ENCODE measurements around the gene ERICH6B.

GRCh38 chr13:45518525-45519245, 96.9 kb downstream of the ERICH6B start:
- TF ChIP-seq ZNF565 (CRISPR knock-in tag; conservative IDR thresholded peaks at IDR 0.05; ENCODE audit: low read depth), result no peak
- TF ChIP-seq CSDC2 (CRISPR knock-in tag; IDR thresholded peaks at IDR 0.05), result no peak
- TF ChIP-seq SNAI2 (CRISPR knock-in tag; IDR thresholded peaks at IDR 0.05), result no peak
- no peak for TF ChIP-seq ZNF8 (CRISPR knock-in tag; IDR thresholded peaks at IDR 0.05)
- TF ChIP-seq ISL1 (CRISPR knock-in tag; IDR thresholded peaks at IDR 0.05), result no peak
- TF ChIP-seq TCF4 (CRISPR knock-in tag; IDR thresholded peaks at IDR 0.05; ENCODE audit: borderline replicate concordance), result no peak
- TF ChIP-seq PPARA (CRISPR knock-in tag; IDR thresholded peaks at IDR 0.05; ENCODE audit: borderline replicate concordance), result no peak
- TF ChIP-seq ZNF70 (CRISPR knock-in tag; IDR thresholded peaks at IDR 0.05), result no peak
- no peak for TF ChIP-seq RARB (CRISPR knock-in tag; IDR thresholded peaks at IDR 0.05)
- no peak for TF ChIP-seq OSR1 (CRISPR knock-in tag; IDR thresholded peaks at IDR 0.05)

All from SK-N-SH treated with all-trans-retinoic acid at 6 μM for 48 hours (cell line).